Nephron progenitor cell (in vitro differentiated cells): Measurements from ENCODE around the gene THEM4.

Source experiments
- DNase-seq: peaks from one replicate; pipeline ENCODE4 v3.0.0; 2021
- H3K27ac Mint-ChIP-seq: 2 replicates; pipeline ENCODE4 v1.8.0; 2021; ENCODE audit warnings: mild to moderate bottlenecking, moderate library complexity, mixed read lengths
- H3K27me3 Mint-ChIP-seq: 2 replicates; pipeline ENCODE4 v1.8.0; 2021; ENCODE audit warnings: mild to moderate bottlenecking, low read depth, mixed read lengths; ENCODE audit not compliant: poor library complexity
- H3K36me3 Mint-ChIP-seq: 2 replicates; pipeline ENCODE4 v1.8.0; 2021; ENCODE audit warnings: low read depth, mixed read lengths
- H3K4me1 Mint-ChIP-seq: 2 replicates; pipeline ENCODE4 v1.8.0; 2021; ENCODE audit warnings: mixed read lengths
- H3K4me3 Mint-ChIP-seq: 2 replicates; pipeline ENCODE4 v1.8.0; 2021; ENCODE audit warnings: mild to moderate bottlenecking, moderate library complexity, mixed read lengths
- H3K9me3 Mint-ChIP-seq: 2 replicates; pipeline ENCODE4 v1.8.0; 2021; ENCODE audit warnings: mild to moderate bottlenecking, moderate library complexity, mixed read lengths
- CTCF ChIP-seq: fragments of 200-600 bp; sonication (generic); IDR thresholded peaks from 2 replicates; pipeline ENCODE4 v1.5.0; 2021; ENCODE audit warnings: antibody characterized with exemption

The THEM4 gene

DNA sequence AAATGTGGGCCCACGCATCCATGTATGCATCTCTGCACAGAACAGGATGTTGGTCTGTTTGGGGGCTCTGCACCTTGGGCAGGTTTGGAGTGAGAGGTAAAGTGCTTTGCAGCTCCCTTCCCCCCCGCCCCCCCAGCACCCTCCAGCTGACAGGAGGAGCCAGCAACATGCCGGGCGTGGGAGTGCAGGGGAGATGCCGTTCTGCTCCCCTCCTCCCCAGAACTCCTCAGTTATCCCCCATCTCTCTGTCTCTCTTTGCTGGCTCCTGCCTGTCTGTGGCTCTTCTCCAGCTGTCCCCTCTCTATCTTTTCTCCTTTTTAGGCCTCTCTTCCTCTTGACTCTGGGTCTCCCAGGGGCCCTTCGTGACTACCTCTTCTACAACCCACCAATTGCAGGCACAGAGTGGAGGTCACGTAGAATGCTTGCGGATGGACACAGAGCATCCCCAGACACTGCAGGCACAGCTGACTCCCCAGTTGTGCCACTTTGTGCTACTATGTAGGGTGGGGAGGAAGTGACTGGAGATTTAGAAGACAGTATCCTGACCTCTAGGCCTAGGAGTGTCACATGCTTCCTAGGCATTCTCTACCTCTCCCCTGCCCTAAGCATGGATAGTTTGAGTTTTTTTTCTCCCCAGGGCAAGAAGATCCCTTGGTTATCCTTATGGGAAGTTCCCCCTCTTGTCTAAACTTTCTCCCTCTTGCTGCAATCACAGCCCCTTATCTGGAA, 76.0 kb downstream of the THEM4 start:
- Mint-ChIP-seq H3K36me3 (no peaks in the 10 kb centered on the region), H3K9me3 (no peaks in the 10 kb centered on the region), H3K4me3 (no peak overlapping the region), H3K27ac (no peak overlapping the region), H3K4me1 (peaks cover 50% of the 10 kb centered on the region), H3K27me3 (peaks cover 46% of the 10 kb centered on the region)
- no peak for TF ChIP-seq CTCF
- no peak for DNase-seq

GRCh38 chr1:151832318-151832980, 76.9 kb downstream of the THEM4 start:
- H3K4me3 Mint-ChIP-seq: no peak overlapping the region
- TF ChIP-seq CTCF: no peak

DNA sequence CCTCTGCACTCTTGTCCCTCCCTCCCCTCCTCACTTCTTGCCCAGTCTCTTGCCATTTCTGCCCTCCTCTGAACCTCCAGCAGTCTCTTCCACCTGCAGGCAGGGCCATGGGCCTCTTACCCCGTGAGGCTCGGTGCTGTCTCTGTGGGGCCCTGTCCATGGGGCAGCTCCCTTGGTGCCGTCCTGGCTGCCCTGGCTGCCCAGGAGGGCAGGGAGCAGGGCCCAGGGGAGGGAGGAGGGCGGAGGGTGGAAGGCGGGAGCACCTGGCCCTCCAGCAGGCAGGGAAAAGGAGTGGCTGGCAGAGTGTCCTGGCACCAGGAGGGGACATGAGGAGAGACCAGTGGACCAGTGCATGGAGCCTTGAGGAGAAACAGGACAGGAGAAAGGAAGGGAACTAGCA, 77.7 kb downstream of the THEM4 start, which contains the start of gene RORC:
Gene RORC, minus strand, starts transcription at position 198 of the 400 bp plus-strand sequence. Its CDS starts 38 bp downstream, at position 160.
- TF ChIP-seq CTCF: no peak
- Mint-ChIP-seq H3K9me3 (no peaks in the 10 kb centered on the region), H3K4me1 (peaks cover 53% of the 10 kb centered on the region), H3K27ac (no peak within 1 kb of the TSS), H3K36me3 (no peaks in the 10 kb centered on the region), H3K27me3 (peaks cover 33% of the 10 kb centered on the region), H3K4me3 (no peak within 1 kb of the TSS)
- DNase-seq: no peak

More at GRCh38 chr1:151832318-151832980, 76.9 kb downstream of the THEM4 start:
- Mint-ChIP-seq H3K9me3 (no peaks in the 10 kb centered on the region), H3K27me3 (peaks cover 39% of the 10 kb centered on the region), H3K4me1 (peaks cover 55% of the 10 kb centered on the region), H3K27ac (no peak overlapping the region), H3K36me3 (no peaks in the 10 kb centered on the region)
- no peak for DNase-seq

DNA sequence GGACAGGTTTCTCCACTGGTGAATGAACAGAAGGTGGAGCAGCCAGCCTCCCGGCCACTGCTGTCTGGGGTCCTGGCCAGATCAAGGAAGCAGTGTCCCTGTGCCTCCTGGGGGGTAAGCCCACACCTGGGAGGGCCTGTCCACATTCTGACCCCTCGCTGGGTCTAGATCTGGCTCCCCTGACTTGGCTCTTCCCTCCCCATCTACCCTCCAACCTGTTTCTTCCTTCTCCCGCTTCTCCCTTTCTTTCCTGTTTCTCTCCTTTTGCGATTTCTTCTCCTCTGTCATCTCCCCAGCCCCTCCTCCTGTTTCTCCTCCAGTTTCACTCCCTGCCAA, 78.1 kb downstream of the THEM4 start:
- Mint-ChIP-seq H3K4me3 (no peak overlapping the region), H3K27ac (no peak overlapping the region), H3K4me1 (peaks cover 49% of the 10 kb centered on the region), H3K36me3 (no peaks in the 10 kb centered on the region), H3K27me3 (peaks cover 32% of the 10 kb centered on the region), H3K9me3 (no peaks in the 10 kb centered on the region)
- DNase-seq: no peak
- TF ChIP-seq CTCF: no peak

DNA sequence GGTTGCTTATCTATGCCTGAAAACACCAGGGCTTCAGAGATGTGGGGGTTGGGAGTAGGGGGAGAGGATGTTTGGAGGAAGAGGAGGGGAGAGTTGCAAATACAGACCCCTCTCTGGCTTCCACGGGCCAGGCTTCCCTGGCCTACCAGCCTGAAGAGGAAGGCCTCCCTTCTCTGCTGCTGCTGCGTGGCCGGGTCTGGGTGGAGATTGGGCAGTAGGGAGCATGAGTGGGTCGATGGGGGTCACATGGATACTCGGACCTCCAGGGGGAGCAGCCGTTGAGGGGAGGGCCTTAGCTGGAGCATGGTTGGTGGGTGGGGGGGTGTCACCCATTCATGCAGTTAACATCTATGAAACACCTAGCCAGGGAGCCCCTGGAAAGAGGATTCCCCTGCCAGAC, 79.3 kb downstream of the THEM4 start:
- Mint-ChIP-seq H3K27ac (no peak overlapping the region), H3K4me1 (peaks cover 57% of the 10 kb centered on the region), H3K9me3 (no peaks in the 10 kb centered on the region), H3K4me3 (no peak overlapping the region), H3K36me3 (no peaks in the 10 kb centered on the region), H3K27me3 (peaks cover 23% of the 10 kb centered on the region)
- no peak for DNase-seq
- no peak for TF ChIP-seq CTCF
